SK-MEL-5 (cell line): ENCODE measurements around the gene FGF14. TPM values are rescaled to one million over a fixed set of nuclear protein-coding genes. Genes with fewer than 3 reads are reported as not detected.

ENCODE experiments used
- DNase-seq: peaks from one replicate; pipeline ENCODE4 v3.0.0-alpha.2; 2016; ENCODE audit warnings: low read depth, low spot score
- in situ Hi-C: cut with HindIII; loops from 2 replicates; pipeline ENCODE4 v1.10.0; 2016; ENCODE audit warnings: low sequenced_read_pairs, high pct_unique_total_duplicates, low pct_unique_long_range_greater_than_20kb
- total RNA-seq: library from RNA; depleted of rRNA; stranded (reverse); fragments of >200 nt; shearing (Covaris generic); gene quantifications from 2 replicates; pipeline ENCODE4 v1.2.3, GENCODE V29; 2014

The FGF14 gene
- total RNA-seq, 1 experiment from 2014 or later: 17.9 TPM

GRCh38 chr13:102374726-102375125 lies 27.1 kb downstream of the FGF14 start:
- in situ Hi-C loops: no loop called here
- DNase-seq: no peak

- in situ Hi-C loops: no loop called here
- DNase-seq: no peak
These were observed 27.6 kb downstream of the FGF14 start for GRCh38 chr13:102374233-102374632.

- no peak for DNase-seq
- in situ Hi-C loops: no loop called here
These were observed 28.6 kb downstream of the FGF14 start for GRCh38 chr13:102373221-102373620.

- in situ Hi-C loops: no loop called here
- DNase-seq: no peak
These were observed 32.5 kb downstream of the FGF14 start for GRCh38 chr13:102369302-102369701.

GRCh38 chr13:102367836-102368235 lies 34.0 kb downstream of the FGF14 start:
- no peak for DNase-seq
- in situ Hi-C loops: no loop called here

- in situ Hi-C loops: no loop called here
- no peak for DNase-seq
These were observed 40.7 kb downstream of the FGF14 start for GRCh38 chr13:102361113-102361512.

- no peak for DNase-seq
- in situ Hi-C loops: no loop called here
These were observed 42.6 kb downstream of the FGF14 start for GRCh38 chr13:102359264-102359663.

- no peak for DNase-seq
- in situ Hi-C loops: no loop called here
These were observed 46.6 kb downstream of the FGF14 start for GRCh38 chr13:102355251-102355650.

GRCh38 chr13:102354011-102354410 lies 47.8 kb downstream of the FGF14 start:
- in situ Hi-C loops: no loop called here
- no peak for DNase-seq

GRCh38 chr13:102351521-102351920 lies 50.3 kb downstream of the FGF14 start:
- in situ Hi-C loops: no loop called here
- no peak for DNase-seq

GRCh38 chr13:102347490-102347889 lies 54.4 kb downstream of the FGF14 start:
- in situ Hi-C loops: no loop called here
- no peak for DNase-seq

- in situ Hi-C loops: no loop called here
- no peak for DNase-seq
These were observed 55.1 kb downstream of the FGF14 start for GRCh38 chr13:102346769-102347168.

- in situ Hi-C loops: no loop called here
These were observed 57.4 kb downstream of the FGF14 start for GRCh38 chr13:102344410-102344809.

GRCh38 chr13:102333320-102334198 lies 68.3 kb downstream of the FGF14 start:
- in situ Hi-C loops: no loop called here
- no peak for DNase-seq

More at GRCh38 chr13:102344410-102344809, 57.4 kb downstream of the FGF14 start:
- no peak for DNase-seq

GRCh38 chr13:102328909-102329308 lies 72.9 kb downstream of the FGF14 start:
- DNase-seq: no peak
- in situ Hi-C loops: no loop called here

GRCh38 chr13:102327119-102327617 lies 74.7 kb downstream of the FGF14 start:
- in situ Hi-C loops: no loop called here
- DNase-seq: no peak

GRCh38 chr13:102326381-102327118 lies 75.3 kb downstream of the FGF14 start:
- in situ Hi-C loops: no loop called here
- no peak for DNase-seq

GRCh38 chr13:102325321-102325720 lies 76.5 kb downstream of the FGF14 start:
- DNase-seq: no peak

GRCh38 chr13:102323505-102323904 lies 78.3 kb downstream of the FGF14 start:
- DNase-seq: no peak
- in situ Hi-C loops: no loop called here

More at GRCh38 chr13:102325321-102325720, 76.5 kb downstream of the FGF14 start:
- in situ Hi-C loops: no loop called here
